ENCODE data around the gene KIF13A. TPM values are rescaled to one million over a fixed set of nuclear protein-coding genes. Genes with fewer than 3 reads are reported as not detected.

KIF13A gene
- total RNA-seq, 1 donor from 2014 or later, result 61.4 TPM

DNA sequence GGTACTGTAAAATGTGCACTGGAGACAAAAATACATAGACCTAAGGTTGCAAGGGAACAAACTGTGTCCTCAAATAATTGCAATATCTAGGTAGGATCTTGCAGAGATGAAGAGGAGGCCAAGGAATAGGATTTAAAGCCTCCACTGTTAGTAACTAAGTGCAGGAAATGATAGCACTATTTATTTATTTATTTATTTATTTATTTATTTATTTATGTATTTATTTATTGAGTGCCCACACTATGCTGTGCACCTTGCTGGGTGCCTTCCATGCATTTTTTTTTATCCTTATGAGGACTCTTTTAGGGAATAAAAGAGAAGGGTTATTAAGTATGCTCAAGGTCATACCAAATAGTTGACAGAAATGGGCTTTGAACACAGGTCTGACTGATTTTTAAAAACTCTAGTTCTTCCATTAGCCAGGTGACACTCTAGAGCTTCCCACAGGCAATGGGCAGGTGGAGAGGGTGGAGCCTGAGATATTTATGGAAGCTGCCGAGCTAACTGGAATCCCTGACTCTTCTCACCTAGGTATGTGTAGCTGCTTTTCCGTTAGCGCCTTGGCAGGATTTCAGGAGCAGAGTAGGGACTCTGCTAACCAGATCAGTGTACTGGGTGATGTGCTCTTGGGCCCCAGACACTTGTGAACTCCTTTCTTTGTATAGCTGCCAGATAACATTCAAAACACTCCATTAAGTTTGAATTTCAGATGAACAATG, 268.0 kb downstream of the KIF13A start:
- DNase-seq, result no peak

GRCh38 chr6:17716221-17716620, 271.2 kb downstream of the KIF13A start:
- no peak for DNase-seq

DNA sequence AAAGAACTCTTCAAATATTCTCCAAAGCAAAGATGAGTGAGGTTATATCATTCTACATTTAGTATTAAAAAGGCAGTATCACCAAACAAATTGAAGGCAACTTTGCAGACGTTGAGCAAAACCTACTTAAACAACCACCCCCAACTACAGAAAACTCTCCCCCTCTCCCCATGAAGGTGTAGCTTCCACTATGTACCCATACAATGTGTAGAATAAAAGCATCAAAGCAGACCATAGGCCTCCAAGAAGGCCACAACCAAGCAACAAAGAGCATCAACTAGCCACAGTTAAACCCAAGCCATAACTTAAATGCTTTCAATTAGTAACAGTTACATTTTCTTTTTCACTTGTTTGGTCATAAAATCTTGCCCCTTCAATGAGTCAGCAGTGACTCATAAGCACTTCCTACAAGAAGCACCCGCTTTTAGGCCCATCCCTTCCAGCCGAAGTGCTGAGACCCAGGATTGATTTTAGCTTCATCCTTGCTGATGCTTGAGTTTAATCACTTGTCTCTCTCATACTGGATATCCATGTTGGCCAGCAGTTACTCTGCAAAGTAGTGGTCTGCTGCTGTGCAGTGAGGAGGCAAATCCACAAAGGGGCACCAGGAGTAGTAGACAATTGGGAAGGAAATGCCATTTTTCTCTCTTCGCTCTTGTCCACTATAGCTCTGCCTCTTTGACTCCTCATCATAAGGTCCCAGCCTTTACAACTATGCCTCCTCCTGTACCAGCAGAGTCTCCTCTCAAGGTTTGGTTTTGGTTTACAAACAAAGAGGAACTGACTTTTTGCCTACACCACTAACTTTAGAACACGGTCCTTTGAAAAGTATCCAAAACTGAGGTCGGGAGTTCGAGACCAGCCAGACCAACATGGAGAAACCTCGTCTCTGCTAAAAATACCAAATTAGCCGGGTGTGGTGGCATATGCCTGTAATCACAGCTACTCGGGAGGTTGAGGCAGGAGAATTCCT, 272.3 kb downstream of the KIF13A start:
- DNase-seq, result no peak

- no peak for DNase-seq
Observed at GRCh38 chr6:17714177-17714576, 273.3 kb downstream of the KIF13A start.

- DNase-seq, result no peak
Observed at GRCh38 chr6:17712576-17712975, 274.9 kb downstream of the KIF13A start.

- no peak for DNase-seq
Observed at GRCh38 chr6:17710331-17710730, 277.1 kb downstream of the KIF13A start.

DNA sequence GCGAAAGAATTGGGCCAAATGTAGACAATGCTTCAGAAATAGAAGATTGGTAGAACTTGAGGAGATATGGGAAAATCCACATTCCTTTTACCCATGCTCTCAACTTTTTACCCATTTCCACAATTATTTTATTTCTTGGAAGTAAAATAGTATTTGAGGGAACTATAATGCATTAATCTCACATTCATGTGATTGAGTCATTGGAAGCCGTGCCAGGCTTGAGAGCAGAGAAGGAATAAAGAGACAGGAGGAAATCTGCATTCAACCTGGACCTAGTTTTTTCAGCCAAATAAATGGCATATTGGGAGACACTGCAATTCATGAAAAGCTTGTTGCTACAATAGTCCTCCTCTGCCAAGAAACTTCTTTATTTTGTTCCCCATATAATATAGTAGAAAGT, 278.0 kb downstream of the KIF13A start:
- no peak for DNase-seq

Small RNA genes lying within 50 kb of the gene (small RNA-seq; reads per million reads assigned to genes)
- not detected for gene RF00019 (ENCODE audit: low replicate concordance)
- gene RNA5SP204 (ENCODE audit: low replicate concordance), result 0.47 reads per million, percentile 71 among the genes with 10 or more reads in this experiment

Other genes starting within 250 kb of the KIF13A start
- gene NHLRC1, start 135.0 kb upstream of the KIF13A start, total RNA-seq, result 3.2 TPM
- 4.2 TPM for gene TPMT, start 167.4 kb upstream of the KIF13A start, total RNA-seq
- 46.8 TPM for gene KDM1B, start 167.8 kb upstream of the KIF13A start, total RNA-seq

Data from tongue (tissue), 3 donors.